ENCODE data around the gene NUB1.

Gene NUB1

DNA sequence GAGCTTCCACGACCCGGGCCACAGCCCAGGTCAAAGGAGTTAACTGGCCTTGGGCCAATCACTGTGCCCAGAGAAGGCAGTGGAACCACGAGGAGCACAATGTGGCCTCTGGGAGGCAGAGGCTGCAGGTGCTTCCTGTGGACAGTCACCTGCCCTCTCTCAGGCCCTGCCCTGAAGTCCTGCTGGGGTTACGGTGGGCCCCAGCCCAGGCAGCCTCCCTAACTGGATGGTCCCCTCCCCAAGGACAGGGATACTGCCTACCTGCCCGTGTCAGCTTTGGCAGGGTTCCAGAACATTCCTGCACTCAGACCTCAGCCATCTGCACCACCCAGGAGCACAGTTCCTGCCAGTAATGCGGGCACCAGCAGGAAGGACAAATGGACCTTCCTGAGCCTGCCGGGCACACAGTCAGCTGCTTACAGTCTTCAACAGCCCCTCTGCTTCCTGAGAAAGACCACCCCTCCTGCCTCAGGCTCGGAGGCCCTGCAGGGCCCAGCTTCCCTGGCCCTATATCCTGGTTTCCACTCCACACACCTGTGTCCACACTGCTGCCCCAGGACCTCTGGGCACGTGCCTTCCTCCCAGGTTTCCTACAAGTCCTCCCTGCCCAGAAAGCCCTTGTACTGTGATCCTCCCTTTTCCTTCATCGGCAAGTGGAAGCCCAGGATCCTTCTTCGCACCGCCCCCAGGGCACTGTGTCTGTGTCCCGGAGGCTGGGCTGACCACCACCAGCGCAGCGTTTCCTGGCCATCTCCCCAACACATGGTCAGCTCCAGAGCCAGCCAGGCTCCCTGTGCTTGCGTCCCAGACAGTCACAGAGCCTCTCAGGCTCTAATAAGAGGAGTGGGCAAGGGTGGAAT, 44.9 kb downstream of the NUB1 start:
- H3K4me3 ChIP-seq (ENCODE audit: low read length in 2 of 2) = no peak overlapping the region
- no peak overlapping the region for H3K27ac ChIP-seq (replicated peaks; ENCODE audit: low read length)
- no peak overlapping the region for H2BK15ac ChIP-seq (ENCODE audit: low read length)
- H2BK120ac ChIP-seq (ENCODE audit: low read depth, low read length) = no peak overlapping the region
- H3K18ac ChIP-seq (ENCODE audit: low read length) = peak overlapping the region; percentile 72
- peaks cover 6 to 9% of the 10 kb centered on the region in 2 donors for H3K36me3 ChIP-seq (replicated peaks in 1 of 2; ENCODE audit: control insufficient read depth in 2 of 2, insufficient read depth in 2 of 2, low read length in 2 of 2)
- H3K4ac ChIP-seq (ENCODE audit: low read length) = no peak overlapping the region
- H4K8ac ChIP-seq (ENCODE audit: low read depth, low read length) = peak overlapping the region; percentile 54
- H2BK5ac ChIP-seq (ENCODE audit: low read length) = no peak overlapping the region
- peaks cover 0 to 7% of the 10 kb centered on the region in 2 donors for H3K4me1 ChIP-seq (ENCODE audit: control insufficient read depth in 2 of 2, insufficient read depth in 1 of 2, low read depth in 1 of 2, low read length in 2 of 2)
- H3K79me1 ChIP-seq (ENCODE audit: low read depth, low read length) = peaks cover 2% of the 10 kb centered on the region
- H3K27me3 ChIP-seq (ENCODE audit: control insufficient read depth in 3 of 3, insufficient read depth in 3 of 3, low read depth in 1 of 3, low read length in 3 of 3) = peaks cover 0 to 14% (median 9%) of the 10 kb centered on the region in 3 experiments
- no peaks in the 10 kb centered on the region for H3K9me3 ChIP-seq (replicated peaks in 1 of 2; ENCODE audit: control insufficient read depth in 2 of 2, insufficient read depth in 1 of 2, low read depth in 1 of 2, low read length in 2 of 2)
- no CpG with 5 or more reads among the region's 16 CpGs for WGBS, 2 donors (ENCODE audit: extremely low coverage in 2 of 2, insufficient read length in 2 of 2, insufficient replicate concordance in 1 of 2)
- H4K91ac ChIP-seq (ENCODE audit: low read depth, low read length, poor library complexity) = no peak overlapping the region
- no peak overlapping the region for H2AK5ac ChIP-seq (ENCODE audit: low read depth, low read length)
- H2AFZ ChIP-seq (ENCODE audit: low read length) = no peak overlapping the region
- no peak overlapping the region for H3K4me2 ChIP-seq (ENCODE audit: insufficient read depth, low read length, poor library complexity, severe bottlenecking)
- H3K23ac ChIP-seq (ENCODE audit: low read depth, low read length, poor library complexity) = peak overlapping the region; percentile 65
- H3K9ac ChIP-seq (ENCODE audit: low read depth, low read length, poor library complexity) = peak overlapping the region; percentile 46
- no peak overlapping the region for H2BK12ac ChIP-seq (ENCODE audit: low read length)
- DNase-seq (ENCODE audit: low spot score) = no peak
- H3K14ac ChIP-seq (ENCODE audit: low read length) = peak overlapping the region; percentile 67

DNA sequence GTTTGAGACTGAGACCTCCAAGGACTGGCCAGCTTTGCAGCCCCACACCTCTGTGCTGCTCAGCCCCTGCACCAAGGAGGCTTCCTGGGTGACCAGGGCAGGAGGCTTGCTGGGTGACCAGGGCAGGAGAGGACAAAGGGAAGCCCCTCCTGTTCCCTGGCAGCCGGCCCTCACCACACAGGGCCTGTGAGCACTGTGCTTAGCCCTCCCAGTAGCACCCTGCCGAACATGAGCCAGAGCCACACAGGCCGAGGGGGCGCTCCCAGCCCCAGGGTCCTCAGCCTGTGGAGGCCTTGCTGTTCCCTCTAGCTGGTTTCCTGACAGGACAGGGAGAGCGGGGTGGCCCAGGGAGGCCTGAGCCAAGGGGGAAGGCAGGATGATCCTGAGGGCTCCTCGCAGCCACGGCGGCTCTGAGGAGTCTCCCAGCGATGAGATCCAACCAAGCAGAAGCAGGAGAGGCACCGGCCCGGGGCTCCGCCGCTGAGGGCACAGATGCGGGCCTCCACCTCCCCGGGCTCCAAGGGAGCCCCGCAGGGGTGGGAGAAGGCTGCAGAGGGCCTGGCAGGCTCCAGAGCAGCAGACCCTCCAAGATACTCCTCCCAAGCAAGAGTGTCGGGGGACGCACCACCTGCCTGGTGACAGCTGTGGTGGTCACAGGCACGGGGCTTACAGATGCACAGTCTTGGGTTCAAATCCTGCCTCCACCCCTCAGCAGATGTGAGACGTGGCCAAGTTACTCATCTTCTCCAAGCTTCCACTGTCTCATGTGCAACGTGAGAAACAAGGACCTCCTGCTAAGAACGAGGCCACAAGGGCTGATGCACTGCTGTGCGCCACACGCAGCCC, 45.8 kb downstream of the NUB1 start:
- H2AFZ ChIP-seq (ENCODE audit: low read length) = no peak overlapping the region
- peak overlapping the region; percentile 6 for H3K23ac ChIP-seq (ENCODE audit: low read depth, low read length, poor library complexity)
- no peak overlapping the region for H2BK120ac ChIP-seq (ENCODE audit: low read depth, low read length)
- H3K14ac ChIP-seq (ENCODE audit: low read length) = peak overlapping the region; percentile 67
- H3K4me1 ChIP-seq (ENCODE audit: control insufficient read depth in 2 of 2, insufficient read depth in 1 of 2, low read depth in 1 of 2, low read length in 2 of 2) = no peaks in the 10 kb centered on the region
- DNase-seq (ENCODE audit: low spot score) = no peak
- no peaks in the 10 kb centered on the region for H3K79me1 ChIP-seq (ENCODE audit: low read depth, low read length)
- no peak overlapping the region for H3K4me2 ChIP-seq (ENCODE audit: insufficient read depth, low read length, poor library complexity, severe bottlenecking)
- no peak overlapping the region for H4K91ac ChIP-seq (ENCODE audit: low read depth, low read length, poor library complexity)
- no CpG with 5 or more reads among the region's 24 CpGs for WGBS, 2 donors (ENCODE audit: extremely low coverage in 2 of 2, insufficient read length in 2 of 2, insufficient replicate concordance in 1 of 2)
- H2BK12ac ChIP-seq (ENCODE audit: low read length) = no peak overlapping the region
- H2AK5ac ChIP-seq (ENCODE audit: low read depth, low read length) = no peak overlapping the region
- no peak overlapping the region for H3K4ac ChIP-seq (ENCODE audit: low read length)
- H4K8ac ChIP-seq (ENCODE audit: low read depth, low read length) = peak overlapping the region; percentile 54
- peaks cover 0 to 6% (median 2%) of the 10 kb centered on the region in 3 experiments for H3K27me3 ChIP-seq (ENCODE audit: control insufficient read depth in 3 of 3, insufficient read depth in 3 of 3, low read depth in 1 of 3, low read length in 3 of 3)
- peak overlapping the region; percentile 84 for H3K18ac ChIP-seq (ENCODE audit: low read length)
- peaks cover 6 to 9% of the 10 kb centered on the region in 2 donors for H3K36me3 ChIP-seq (replicated peaks in 1 of 2; ENCODE audit: control insufficient read depth in 2 of 2, insufficient read depth in 2 of 2, low read length in 2 of 2)
- H2BK15ac ChIP-seq (ENCODE audit: low read length) = no peak overlapping the region
- H3K4me3 ChIP-seq (ENCODE audit: low read length in 2 of 2) = no peak overlapping the region
- no peak overlapping the region for H2BK5ac ChIP-seq (ENCODE audit: low read length)
- H3K27ac ChIP-seq (replicated peaks; ENCODE audit: low read length) = no peak overlapping the region
- peak overlapping the region; percentile 34 for H3K9ac ChIP-seq (ENCODE audit: low read depth, low read length, poor library complexity)
- no peaks in the 10 kb centered on the region for H3K9me3 ChIP-seq (replicated peaks in 1 of 2; ENCODE audit: control insufficient read depth in 2 of 2, insufficient read depth in 1 of 2, low read depth in 1 of 2, low read length in 2 of 2)

DNA sequence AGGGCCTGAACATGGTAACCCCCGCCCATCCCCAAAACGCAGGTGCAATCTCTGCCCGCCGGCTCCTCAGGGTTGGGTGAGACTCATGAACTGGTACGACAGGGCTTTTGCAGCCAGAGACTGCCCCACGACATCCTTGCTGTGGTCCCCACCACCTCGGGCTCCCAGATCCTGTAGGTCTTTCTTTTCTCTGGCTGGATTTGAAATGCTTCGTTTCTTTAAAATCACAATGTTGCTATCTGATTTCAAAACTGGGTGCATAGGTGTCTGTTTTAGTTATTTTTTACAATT, 46.3 kb downstream of the NUB1 start:
- no peak overlapping the region for H3K14ac ChIP-seq (ENCODE audit: low read length)
- no peak overlapping the region for H4K91ac ChIP-seq (ENCODE audit: low read depth, low read length, poor library complexity)
- no peak overlapping the region for H4K8ac ChIP-seq (ENCODE audit: low read depth, low read length)
- H3K18ac ChIP-seq (ENCODE audit: low read length) = no peak overlapping the region
- no peak overlapping the region for H3K4ac ChIP-seq (ENCODE audit: low read length)
- H3K23ac ChIP-seq (ENCODE audit: low read depth, low read length, poor library complexity) = no peak overlapping the region
- H2BK15ac ChIP-seq (ENCODE audit: low read length) = no peak overlapping the region
- H3K4me3 ChIP-seq (ENCODE audit: low read length in 2 of 2) = no peak overlapping the region
- no peaks in the 10 kb centered on the region for H3K9me3 ChIP-seq (replicated peaks in 1 of 2; ENCODE audit: control insufficient read depth in 2 of 2, insufficient read depth in 1 of 2, low read depth in 1 of 2, low read length in 2 of 2)
- H2BK120ac ChIP-seq (ENCODE audit: low read depth, low read length) = no peak overlapping the region
- H3K9ac ChIP-seq (ENCODE audit: low read depth, low read length, poor library complexity) = no peak overlapping the region
- H2AK5ac ChIP-seq (ENCODE audit: low read depth, low read length) = no peak overlapping the region
- no peak overlapping the region for H3K27ac ChIP-seq (replicated peaks; ENCODE audit: low read length)
- H2BK12ac ChIP-seq (ENCODE audit: low read length) = no peak overlapping the region
- peaks cover 0 to under 1% (median 0%) of the 10 kb centered on the region in 3 experiments for H3K27me3 ChIP-seq (ENCODE audit: control insufficient read depth in 3 of 3, insufficient read depth in 3 of 3, low read depth in 1 of 3, low read length in 3 of 3)
- no CpG with 5 or more reads among the region's 8 CpGs for WGBS, 2 donors (ENCODE audit: extremely low coverage in 2 of 2, insufficient read length in 2 of 2, insufficient replicate concordance in 1 of 2)
- H2BK5ac ChIP-seq (ENCODE audit: low read length) = no peak overlapping the region
- H3K4me1 ChIP-seq (ENCODE audit: control insufficient read depth in 2 of 2, insufficient read depth in 1 of 2, low read depth in 1 of 2, low read length in 2 of 2) = peaks cover 0 to 5% of the 10 kb centered on the region in 2 donors
- no peak overlapping the region for H2AFZ ChIP-seq (ENCODE audit: low read length)
- H3K36me3 ChIP-seq (replicated peaks in 1 of 2; ENCODE audit: control insufficient read depth in 2 of 2, insufficient read depth in 2 of 2, low read length in 2 of 2) = peaks cover 6 to 10% of the 10 kb centered on the region in 2 donors
- no peaks in the 10 kb centered on the region for H3K79me1 ChIP-seq (ENCODE audit: low read depth, low read length)
- no peak overlapping the region for H3K4me2 ChIP-seq (ENCODE audit: insufficient read depth, low read length, poor library complexity, severe bottlenecking)
- no peak for DNase-seq (ENCODE audit: low spot score)

DNA sequence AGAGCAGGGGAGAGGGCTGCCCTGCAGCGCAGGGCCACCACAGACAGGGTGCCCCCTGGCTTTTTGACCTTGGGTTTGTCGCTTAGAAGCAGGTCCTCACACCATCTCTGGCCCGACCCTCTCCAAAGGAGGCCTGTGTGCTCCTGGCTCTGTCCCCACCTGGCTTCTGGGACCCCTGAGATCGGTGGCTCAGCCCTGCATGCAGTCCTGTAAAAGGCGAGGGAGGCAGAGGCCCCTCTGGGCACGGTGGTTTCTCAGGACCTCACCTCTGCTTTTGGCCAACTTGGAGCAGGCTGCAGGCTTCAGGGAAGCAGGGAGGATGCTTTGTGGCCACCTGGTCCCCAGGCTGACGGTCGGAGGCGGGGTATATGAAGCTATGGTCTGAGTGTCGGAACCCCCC, 46.8 kb downstream of the NUB1 start:
- H3K4ac ChIP-seq (ENCODE audit: low read length) = no peak overlapping the region
- no peak overlapping the region for H4K8ac ChIP-seq (ENCODE audit: low read depth, low read length)
- WGBS, 2 donors (ENCODE audit: extremely low coverage in 2 of 2, insufficient read length in 2 of 2, insufficient replicate concordance in 1 of 2) = no CpG with 5 or more reads among the region's 10 CpGs
- no peak overlapping the region for H3K27ac ChIP-seq (replicated peaks; ENCODE audit: low read length)
- peaks cover 7 to 12% of the 10 kb centered on the region in 2 donors for H3K36me3 ChIP-seq (replicated peaks in 1 of 2; ENCODE audit: control insufficient read depth in 2 of 2, insufficient read depth in 2 of 2, low read length in 2 of 2)
- no peak overlapping the region for H2BK5ac ChIP-seq (ENCODE audit: low read length)
- no peak overlapping the region for H3K23ac ChIP-seq (ENCODE audit: low read depth, low read length, poor library complexity)
- no peak overlapping the region for H2BK12ac ChIP-seq (ENCODE audit: low read length)
- no peaks in the 10 kb centered on the region for H3K27me3 ChIP-seq (ENCODE audit: control insufficient read depth in 3 of 3, insufficient read depth in 3 of 3, low read depth in 1 of 3, low read length in 3 of 3)
- H3K9ac ChIP-seq (ENCODE audit: low read depth, low read length, poor library complexity) = no peak overlapping the region
- H3K4me1 ChIP-seq (ENCODE audit: control insufficient read depth in 2 of 2, insufficient read depth in 1 of 2, low read depth in 1 of 2, low read length in 2 of 2) = peaks cover 0 to 10% of the 10 kb centered on the region in 2 donors
- peak overlapping the region; percentile 8 for H3K18ac ChIP-seq (ENCODE audit: low read length)
- H3K79me1 ChIP-seq (ENCODE audit: low read depth, low read length) = no peaks in the 10 kb centered on the region
- no peak overlapping the region for H2BK15ac ChIP-seq (ENCODE audit: low read length)
- no peak overlapping the region for H2AK5ac ChIP-seq (ENCODE audit: low read depth, low read length)
- no peak for DNase-seq (ENCODE audit: low spot score)
- H2BK120ac ChIP-seq (ENCODE audit: low read depth, low read length) = peak overlapping the region; percentile 38
- no peak overlapping the region for H2AFZ ChIP-seq (ENCODE audit: low read length)
- no peaks in the 10 kb centered on the region for H3K9me3 ChIP-seq (replicated peaks in 1 of 2; ENCODE audit: control insufficient read depth in 2 of 2, insufficient read depth in 1 of 2, low read depth in 1 of 2, low read length in 2 of 2)
- H4K91ac ChIP-seq (ENCODE audit: low read depth, low read length, poor library complexity) = no peak overlapping the region
- no peak overlapping the region for H3K4me2 ChIP-seq (ENCODE audit: insufficient read depth, low read length, poor library complexity, severe bottlenecking)
- peak overlapping the region in 1 of 2 donors; percentile 1 for H3K4me3 ChIP-seq (ENCODE audit: low read length in 2 of 2)
- no peak overlapping the region for H3K14ac ChIP-seq (ENCODE audit: low read length)

Data from neuronal stem cell (in vitro differentiated cells).